GM19452 (cell line): Measurements from ENCODE around the gene NPL.

Experiments used
- ATAC-seq: cut with Tn5 transposase; IDR thresholded peaks from one replicate; pipeline ENCODE4 v1.9.1; 2021; ENCODE audit not compliant: unreplicated experiment

Gene NPL

DNA sequence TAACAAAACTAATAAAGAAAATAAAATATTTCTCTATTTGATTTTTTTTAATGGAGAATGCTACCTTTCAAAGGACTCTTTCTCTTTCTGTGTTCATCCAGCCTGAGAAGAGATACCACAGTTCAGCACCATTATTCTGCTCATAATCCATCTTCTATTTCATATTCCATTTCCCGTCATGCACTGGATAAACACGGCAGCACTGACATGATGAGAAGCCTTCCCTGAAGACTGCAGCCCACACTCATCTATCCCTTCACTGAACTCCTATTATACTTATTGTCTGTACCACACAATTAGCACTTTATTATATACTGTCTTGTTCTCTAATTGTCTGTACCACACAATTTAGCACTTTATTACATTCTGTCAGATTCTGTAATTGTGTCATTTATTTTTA is 10.7 kb upstream of the NPL start:
- ATAC-seq, result no peak

DNA sequence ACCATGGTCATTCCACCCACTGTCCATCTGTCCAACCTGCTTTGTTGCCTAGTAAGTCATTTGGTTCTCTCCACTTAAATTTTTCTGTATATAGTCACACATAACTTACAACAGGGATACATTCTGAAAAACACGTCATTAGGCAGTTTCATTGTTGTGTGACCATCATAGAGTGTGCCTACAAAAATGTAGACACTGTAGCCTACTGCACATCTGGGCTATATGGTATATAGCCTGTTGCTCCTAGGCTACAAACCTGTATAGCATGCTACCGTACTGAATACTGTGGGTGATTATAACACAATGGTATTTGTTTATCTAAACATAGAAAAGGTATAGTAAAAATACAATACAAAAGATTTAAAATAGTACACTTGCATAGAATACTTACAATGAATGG is 10.0 kb upstream of the NPL start:
- no peak for ATAC-seq

DNA sequence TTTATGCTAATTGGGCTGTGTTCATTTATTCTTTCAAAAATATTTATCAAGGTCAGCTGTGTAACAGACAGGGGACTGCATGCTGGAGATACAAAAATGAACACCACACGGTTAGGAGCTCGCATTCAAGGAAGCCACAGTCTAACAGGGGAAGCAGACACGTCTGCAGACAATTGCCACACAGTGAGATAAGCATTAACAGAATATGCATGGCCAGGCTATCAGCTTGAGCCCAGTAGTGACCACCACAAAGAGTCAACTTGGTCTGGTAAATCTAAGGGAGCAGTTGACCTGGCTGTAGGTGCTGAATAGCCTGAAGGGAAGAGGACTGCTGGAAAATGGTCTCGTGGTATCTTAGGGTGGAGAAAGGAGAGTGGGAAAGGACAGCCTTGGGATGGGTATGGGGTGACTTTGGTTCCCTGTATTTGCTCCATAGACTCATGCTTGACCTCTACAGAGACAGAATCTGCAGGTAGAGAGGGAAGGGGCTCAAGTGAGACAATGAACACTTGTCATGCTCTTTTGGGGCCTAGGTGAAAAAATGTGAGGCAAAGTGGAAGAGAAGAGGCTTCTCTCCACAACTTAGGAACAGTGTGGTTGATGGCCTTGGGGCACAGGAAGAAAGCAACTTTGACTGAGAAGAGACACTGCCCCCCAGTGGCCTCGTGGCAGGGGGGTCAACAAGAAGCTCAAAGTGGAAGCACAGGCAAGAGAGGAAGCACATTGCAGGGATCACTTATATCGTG is 7.6 kb upstream of the NPL start:
- ATAC-seq, result peak; percentile 67

DNA sequence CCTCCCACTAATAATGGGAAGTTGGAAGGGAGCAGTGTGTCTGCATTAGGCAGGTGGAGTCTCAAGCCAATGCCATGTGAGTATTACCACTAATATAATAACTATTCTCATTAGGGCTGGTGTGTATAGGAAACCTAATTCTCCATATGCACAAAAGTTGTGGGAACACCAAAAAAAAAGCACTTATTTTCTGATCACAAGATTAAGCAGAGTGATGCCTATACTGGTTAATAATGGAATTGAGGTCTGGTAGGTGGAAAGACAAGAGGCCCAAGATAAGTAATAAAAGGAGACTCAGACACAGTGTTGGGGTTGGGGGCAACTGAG is 7.0 kb upstream of the NPL start:
- ATAC-seq, result no peak

DNA sequence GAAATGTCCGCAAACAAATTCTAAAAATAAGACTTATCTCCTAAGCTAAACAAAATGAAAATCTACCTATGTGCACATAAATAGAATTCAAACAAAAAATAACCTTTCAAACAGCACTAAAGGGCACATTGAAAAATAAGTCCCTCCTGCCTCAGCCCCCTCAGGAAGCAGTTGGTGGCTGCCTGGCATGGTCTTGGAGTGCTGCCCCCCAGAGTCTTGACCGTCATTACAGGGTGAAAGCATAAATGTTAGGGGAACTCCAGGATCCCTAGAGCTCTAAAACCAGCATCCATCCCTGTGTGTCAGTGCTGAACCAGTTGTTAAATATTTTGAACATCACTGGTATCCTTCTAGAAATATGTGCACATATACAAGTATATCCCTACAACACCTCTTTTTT is 6.5 kb upstream of the NPL start:
- no peak for ATAC-seq

DNA sequence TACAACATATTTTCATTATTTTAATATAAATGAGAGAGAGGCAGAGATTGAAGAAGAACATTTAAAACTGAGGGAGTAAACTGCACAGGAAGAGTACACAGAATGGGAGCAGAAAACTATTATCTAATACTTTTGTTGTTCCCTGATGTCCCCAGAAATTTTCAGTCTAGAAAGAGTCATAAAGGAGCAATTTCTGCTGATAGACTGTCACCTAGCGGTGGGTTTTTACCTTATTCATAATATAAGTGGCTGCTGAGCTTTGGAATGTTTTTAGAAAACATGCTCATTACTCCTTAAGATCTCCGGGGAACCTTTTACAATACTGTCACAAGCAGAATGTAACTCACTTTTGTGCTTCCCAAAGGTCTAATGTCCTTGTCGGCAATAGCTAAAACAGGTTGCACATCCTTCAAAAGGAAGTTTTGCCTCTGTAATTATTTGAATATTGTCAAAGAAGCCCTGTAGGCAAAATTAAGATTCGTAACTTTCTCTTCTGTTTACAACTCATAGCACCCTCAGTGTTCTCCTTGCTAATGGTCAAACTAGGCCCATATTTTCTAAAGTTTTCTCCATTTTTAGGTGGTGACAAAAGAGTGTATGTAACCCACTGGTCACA is 4.9 kb upstream of the NPL start:
- no peak for ATAC-seq

DNA sequence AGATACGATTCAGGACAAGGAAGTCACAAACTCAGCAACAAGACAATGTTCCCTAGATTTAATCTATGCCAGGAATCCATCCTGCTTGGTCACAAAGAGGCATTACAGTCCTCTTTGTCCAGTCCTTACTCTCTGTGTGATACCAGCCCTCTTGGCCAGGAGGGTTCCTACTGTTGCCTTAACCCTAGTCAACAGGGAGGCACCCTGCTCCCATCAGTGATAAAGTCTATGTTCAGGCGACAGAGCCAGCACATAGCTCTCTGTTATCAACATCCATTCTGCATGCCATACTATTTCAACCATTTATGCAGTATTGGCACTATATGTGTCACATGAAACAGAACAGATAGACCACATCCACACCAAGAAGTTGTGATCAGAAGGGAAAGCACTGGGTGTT is 4.4 kb upstream of the NPL start:
- no peak for ATAC-seq

DNA sequence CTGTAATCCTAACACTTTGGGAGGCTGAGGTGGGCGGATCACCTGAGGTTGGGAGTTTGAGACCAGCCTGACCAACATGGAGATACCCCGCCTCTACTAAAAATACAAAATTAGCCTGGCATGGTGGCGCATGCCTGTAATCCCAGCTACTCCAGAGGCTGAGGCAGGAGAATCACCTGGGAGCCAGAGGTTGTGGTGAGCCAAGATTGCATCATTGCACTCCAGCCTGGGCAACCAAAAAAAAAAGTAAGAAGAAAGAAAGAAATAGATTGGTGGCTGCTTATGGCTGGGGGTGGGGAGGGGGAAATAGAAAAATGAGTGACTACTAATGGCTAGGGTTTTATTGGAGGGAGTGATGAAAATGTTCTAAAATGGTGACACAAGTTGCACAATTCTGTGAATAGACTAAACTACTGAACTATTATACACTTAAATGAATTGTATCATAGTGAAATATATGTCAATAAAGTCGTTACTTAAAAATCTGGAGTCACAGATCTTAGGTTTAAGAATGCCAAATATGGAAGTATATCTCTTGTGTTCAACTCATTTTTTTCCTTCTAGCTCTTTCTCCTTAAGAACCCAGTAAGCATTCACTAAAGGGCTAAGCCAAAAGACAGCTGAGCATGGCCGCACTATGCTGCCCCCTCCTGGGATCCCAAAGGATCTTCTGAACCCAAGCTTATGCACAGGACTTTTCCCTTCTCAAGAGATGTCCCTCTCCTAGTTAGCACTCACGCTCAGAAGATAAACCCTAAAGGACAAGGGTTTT is 3.2 kb upstream of the NPL start:
- ATAC-seq, result no peak

DNA sequence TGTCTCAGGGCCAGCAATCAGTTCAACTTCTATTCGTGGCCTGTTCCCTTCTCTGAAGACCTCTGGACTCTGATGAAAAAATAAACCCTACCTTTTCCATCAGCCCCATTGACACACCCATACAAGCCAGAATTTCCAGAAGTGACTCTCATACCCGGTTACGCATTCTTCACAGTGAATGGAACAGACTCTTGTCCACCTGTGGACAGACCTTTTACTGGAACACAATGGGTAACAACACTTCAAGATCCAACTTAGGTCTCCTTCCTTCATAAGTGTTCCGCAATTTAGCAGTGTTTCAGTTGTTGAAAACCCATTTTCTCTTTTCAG is 2.6 kb upstream of the NPL start:
- ATAC-seq, result no peak

DNA sequence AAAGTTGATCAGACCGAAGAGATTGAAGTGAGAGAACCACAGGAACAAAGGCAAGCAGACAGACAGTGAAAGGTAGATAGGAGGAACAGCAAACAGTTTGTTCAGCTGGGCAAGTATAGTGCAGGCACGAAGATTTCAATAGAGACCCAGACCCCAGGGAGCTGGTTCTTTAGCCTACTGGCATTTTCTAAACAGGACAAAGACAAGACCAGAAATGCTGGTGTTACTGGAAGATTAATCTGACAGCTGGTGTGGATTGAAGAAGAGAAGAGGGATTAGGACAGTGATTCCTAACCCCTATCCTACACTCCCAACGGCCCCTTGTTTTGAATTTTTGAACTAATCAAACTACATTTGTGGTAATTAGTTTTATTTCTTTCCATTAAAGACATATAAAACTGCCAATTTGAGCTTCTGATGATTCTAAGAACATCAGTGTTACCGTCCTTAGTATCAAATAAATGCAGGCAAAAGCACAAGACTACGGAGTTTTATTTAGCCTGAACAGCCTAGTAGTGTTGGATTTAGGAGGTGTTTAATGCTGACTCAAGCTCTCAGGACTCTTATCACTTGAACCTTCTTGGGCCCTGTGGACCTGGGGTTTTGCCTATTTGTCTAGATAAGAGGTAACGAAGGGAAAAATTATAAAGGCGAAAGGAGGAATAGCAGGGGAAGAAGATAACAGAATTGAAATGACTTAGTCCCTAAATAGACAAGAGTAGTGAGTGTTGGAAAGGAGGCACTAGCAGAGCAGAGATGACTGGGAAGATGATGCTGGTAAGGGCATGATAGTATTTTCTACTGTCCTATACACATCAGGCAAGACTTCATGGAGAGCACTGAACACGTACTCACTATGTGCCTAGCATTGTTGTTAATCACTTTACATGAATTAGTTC is 2.0 kb downstream of the NPL start:
- ATAC-seq, result no peak

DNA sequence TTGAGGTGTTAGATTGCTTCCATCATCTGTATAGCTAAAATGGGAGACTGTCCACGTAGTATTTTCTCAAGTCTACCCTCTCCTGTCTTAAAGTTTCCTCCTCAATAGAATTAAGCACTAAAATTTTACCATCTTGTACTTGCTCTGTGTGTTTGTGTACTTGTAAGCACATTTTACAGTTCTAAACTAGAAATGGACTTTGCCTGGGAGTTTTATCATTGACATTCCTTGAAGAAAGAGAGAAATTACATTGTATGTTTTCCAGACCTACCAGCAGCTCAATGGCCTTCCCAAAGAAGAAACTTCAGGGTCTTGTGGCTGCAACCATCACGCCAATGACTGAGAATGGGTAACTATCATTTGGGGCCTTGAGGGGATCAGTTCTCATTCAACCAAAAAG is 4.5 kb downstream of the NPL start:
- no peak for ATAC-seq

DNA sequence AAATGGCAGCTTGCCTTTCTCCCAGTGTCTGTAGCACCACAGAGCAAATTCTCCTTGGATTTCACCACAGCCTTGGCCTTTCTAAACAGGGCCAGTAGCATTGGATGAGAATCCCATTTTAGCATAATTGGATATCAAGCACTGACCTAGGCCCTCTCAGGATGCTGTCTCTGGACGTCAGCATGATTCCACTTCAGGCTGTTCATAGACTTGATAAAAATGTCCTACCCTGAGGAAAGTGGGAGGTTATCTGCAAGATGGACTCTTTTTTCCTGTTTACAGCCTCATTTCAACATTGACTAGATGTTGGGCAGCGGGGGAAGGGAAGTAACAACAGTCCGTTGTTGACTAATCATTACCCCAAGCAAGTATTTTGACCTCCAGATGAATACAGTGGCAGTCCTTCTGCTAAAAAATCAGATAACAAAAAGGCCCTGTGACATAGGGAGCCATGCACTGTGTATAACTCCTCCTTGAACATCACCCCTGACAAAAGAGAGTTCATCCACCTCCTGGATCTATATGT is 5.2 kb downstream of the NPL start:
- no peak for ATAC-seq

DNA sequence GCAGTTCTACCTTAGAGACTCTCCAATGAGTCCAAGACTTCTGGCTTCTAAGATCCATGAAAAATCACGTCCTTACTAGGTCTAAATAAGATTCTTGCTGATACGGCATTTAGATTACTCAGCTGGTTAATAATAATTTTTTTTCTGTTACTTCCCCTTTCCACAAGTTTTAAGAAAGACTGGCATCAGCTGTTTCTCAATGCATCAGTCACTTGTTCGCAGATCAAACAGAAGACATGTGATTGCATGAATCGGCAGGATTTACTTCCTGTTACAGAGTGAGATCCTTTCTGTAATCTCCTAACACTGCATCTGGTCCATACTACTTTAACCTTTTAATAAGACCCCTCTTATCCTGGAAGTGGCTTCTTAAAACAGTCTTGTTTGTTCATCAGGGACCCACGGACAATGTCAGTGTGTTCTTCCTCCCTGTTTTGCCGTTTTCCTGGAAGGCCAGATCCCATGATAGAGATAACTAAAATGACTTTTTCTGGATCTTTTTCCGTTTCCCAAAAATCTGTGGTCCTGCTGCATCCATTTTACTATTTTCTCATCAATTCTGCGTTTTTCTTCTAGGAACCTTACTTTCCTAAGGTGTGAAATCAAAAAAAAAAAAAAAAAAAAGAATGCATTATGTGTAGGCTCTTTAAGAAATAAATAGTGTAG is 6.1 kb downstream of the NPL start:
- no peak for ATAC-seq

DNA sequence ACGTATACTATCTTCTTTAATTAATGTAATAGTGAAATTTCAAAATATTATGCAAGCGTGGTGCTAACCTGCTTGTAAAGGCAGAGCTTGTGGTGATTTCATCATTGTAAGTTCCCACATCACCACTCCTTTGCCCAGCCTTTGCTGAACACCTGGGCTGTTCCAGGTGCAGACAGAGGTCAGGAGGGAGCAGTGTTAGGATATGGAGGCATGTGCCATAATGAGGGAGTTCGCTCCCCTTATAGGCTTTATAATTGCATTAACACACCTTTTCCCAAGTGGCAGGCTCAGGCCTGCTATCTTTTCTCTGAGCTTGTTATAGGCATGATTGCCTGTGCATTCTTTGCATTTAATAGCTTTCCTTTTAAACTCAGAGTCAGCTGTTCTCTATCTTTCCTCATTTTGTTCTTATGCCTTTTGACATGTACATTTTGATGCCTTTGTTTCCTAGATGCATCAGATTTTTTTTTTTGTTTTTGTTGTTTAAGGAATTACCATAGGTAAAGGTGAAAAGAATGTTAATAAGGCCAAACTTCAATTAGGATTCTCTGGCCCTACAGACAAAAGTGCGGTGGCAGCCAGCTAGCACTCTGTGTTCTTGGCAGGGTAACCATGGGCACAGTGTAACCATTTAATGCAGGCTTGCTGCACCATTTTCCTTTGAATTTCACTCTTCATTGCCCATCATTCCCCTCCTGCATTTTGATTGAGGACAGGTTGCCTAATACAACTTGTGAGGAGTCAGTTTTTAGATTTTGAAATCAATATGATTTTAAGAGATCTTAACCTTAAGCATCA is 12.6 kb downstream of the NPL start:
- ATAC-seq, result no peak

DNA sequence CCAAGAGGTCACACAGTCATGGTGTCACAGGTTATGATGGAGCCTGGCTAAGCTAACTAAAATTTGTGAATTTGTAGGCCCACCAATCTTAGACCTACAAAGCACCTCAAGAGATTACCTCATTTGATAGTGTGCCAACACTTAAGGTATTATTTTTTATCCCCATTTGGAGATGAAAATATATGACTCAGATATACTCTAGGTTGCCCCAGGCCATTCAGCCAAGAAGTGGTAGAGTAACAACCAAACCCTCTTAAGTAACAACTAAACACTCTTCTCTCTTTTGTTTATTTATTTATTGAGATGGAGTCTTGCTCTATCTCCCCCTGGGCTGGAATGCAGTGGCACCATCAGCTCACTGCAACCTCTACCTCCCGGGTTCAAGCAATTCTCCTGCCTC is 14.3 kb downstream of the NPL start:
- no peak for ATAC-seq

DNA sequence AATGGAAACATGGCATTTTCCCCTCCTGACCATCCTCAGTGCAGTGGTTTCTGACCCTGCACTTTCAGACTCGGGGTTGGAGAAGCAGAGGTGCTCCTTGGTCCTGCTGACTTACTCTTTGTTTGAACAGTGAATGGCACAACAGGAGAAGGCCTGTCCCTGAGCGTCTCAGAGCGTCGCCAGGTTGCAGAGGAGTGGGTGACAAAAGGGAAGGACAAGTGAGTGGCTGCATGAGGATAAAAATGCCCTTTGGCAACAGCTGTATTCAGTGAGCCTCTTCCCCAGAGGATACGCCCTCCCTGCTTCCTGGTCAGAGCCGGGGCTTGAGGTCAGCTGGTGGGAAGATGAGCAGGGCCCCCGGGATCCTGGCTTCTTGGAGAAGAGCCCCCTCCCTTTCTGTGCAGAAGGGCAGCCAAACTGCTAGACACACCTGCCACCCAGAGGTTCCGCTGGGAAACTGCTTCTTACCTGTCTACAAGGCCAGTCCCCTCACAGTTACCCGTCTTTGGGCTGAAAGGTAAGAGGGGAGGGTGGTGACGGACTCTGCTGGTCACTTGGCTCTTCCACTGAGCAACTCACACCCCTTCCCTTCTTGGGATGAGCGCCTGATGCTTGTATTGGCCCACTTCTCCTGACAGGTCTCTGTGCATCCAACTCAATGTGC is 16.6 kb downstream of the NPL start:
- no peak for ATAC-seq

DNA sequence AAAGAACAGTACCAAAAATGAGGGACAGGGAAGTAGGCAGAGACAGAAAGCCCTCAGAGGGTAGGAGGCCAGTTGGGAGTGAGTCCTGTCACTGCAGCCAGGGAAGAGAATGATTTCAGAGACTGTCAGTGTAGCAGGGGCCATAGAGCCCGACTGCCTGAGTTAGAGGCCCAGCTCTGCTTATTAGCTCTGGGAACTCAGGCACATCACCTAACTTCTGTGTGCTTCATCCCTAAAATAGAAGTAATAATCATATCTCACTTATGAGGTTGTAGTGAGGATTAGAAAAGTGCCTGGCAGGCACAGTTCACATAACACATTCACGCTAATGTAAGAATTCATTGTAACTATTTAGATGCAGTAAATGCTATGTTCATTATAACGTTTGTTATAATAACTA is 18.3 kb downstream of the NPL start:
- no peak for ATAC-seq

DNA sequence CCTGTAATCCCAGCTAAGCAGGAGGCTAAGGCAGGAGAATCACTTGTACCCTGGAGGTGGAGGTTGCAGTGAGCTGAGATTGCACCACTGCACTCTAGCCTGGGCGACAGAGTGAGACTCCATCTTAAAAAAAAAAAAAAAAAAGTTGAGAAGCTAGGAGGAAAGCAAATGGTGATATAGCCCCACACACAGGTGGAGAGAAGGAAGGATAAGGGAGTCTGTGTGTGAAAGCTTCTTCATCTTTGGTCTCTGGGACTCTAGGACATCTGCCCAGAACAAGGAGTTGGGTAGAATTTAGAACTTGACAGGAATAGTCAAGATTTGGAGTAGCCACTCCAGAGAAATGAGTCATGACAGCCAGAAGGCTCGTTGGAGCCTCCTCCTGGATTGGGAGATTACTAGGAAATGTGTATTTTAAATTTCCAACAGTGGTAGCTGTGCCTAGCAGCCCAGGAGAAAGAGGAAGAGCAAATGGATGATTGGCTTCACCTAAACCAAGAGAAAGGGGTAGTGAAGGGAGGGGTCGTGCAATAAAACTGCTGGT is 19.9 kb downstream of the NPL start:
- ATAC-seq, result no peak
